GM13977 (cell line): ENCODE results near the gene CHAD.
A peak's percentile ranks its signal among the peaks of the same experiment; 100 is the strongest.

Source experiments
- DNase-seq: peaks from one replicate; pipeline ENCODE4 v3.0.0; 2012; ENCODE audit warnings: low spot score
- CTCF ChIP-seq: IDR thresholded peaks from 2 replicates; pipeline ENCODE4 v1.5.1; 2012; ENCODE audit warnings: mild to moderate bottlenecking, control low read depth; ENCODE audit not compliant: insufficient read depth; ENCODE audit errors: extremely low read depth, missing control alignments
- in situ Hi-C: fragments of 300-500 bp; cut with MboI; formaldehyde crosslinking; loops from one replicate; pipeline ENCODE4 v1.12.0; 2022; ENCODE audit warnings: low sequenced_read_pairs, low pct_unique_long_range_greater_than_20kb, mixed read lengths, inconsistent platforms; ENCODE audit not compliant: unreplicated experiment

The CHAD gene

GRCh38 chr17:50501054-50501453 is 32.4 kb upstream of the CHAD start:
- TF ChIP-seq CTCF = peak; percentile 41
- no peak for DNase-seq
- in situ Hi-C loops = no loop called here

GRCh38 chr17:50499721-50500120 is 31.0 kb upstream of the CHAD start:
- no peak for DNase-seq
- in situ Hi-C loops = no loop called here
- TF ChIP-seq CTCF = no peak

DNA sequence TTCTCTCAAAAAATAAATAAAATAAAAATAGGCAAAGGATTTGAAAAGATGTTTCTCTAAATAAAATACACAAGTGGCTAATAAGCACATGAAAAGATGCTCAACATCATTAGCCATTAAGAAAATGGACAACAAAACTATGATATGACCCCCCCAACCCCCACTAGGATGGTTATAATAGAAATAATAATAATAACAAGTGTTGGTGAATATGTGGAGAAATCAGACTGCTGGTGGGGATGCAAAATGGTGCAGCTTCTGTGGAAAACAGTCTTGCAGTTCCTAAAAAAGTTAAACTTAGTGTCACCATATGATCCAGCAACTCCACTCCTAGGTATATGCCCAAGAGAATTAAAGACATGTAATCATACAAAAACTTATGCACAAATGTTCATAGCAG is 30.6 kb upstream of the CHAD start:
- no peak for DNase-seq
- in situ Hi-C loops = no loop called here
- no peak for TF ChIP-seq CTCF

- no peak for DNase-seq
- no peak for TF ChIP-seq CTCF
- in situ Hi-C loops = no loop called here
Measured at GRCh38 chr17:50498021-50498874, 29.6 kb upstream of the CHAD start.

- in situ Hi-C loops = no loop called here
- TF ChIP-seq CTCF = no peak
- no peak for DNase-seq
Measured at GRCh38 chr17:50495918-50496317, 27.2 kb upstream of the CHAD start.

DNA sequence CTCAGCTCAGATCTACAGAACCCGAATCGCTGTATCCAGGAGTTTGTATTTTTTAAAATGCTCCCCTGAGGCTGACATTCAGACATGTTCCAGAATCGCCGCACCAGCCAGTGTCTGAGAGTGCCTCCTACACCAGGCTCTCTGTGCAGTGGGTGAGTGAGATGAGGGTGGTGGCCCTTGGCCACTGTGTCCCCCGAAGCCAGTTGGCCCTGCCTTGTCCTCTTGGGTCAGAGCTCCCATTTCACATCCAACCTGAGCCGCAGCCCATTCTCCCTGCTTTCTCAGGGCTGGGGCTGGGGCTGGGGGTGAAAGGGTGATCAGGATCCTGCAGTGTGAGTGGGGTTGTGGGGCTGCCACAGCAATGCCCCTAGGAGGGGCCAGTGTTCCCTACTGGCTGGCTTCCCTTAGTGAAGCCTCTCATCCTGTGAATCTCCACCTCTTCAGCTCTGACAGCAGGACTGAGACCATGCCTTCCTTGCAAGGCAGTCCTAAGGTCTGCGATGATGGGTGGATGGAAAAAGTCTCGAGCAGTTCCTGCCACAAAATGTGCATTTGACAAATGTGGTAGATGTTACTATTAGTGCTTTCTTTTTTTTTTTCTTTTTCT is 26.6 kb upstream of the CHAD start:
- DNase-seq = no peak
- in situ Hi-C loops = no loop called here
- TF ChIP-seq CTCF = no peak
